HUDEP-2 (cell line): ENCODE results near the gene BAIAP2L2.
"Not testable (repeated sequence)": the region's sequence is repeated elsewhere in the genome, so short reads cannot be mapped to it uniquely, and the experiment has no call there.

ENCODE experiments used
- DNase-seq, 76 experiments: peaks; one replicate each; lab custom pipeline; 2025; ENCODE audit not compliant: unreplicated experiment in 76 of 76; lab: John Stamatoyannopoulos, UW

Gene BAIAP2L2

DNA sequence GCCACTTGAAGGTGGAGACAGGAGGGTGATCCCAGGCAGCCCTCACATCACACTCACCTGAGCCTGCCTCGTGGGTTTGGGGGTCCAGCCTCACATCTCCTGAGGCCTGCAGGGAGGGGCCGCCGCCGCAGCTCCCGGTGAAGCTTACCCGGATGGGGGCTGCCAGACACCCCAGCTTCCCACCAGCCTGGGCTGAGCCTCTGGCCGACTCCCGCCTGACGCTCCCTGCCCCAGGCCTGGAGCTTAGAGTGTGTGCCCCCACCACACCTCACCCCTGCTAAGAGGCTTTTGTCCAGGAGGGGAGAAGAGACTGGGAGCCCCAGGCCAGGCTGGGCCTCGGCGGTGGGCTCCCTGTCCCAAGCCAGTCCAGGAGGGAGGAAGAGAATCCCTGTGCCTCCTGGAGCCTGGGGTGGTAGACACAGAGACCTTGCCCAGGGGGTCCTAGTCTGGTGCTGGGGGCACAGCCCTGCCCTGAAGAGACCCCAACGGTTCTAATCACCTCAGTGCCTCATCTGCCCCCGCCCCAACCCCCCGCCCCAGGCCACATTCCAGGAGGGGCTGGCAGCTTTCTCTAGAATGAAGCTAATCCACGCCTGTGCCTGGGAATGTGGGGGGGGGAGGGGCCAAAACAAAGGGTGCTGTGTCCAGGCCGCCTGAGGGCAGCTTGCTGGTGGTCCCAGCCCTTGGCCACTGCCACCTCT lies 26.4 kb downstream of the BAIAP2L2 start, which contains the start of gene SLC16A8:
SLC16A8 (minus strand) TSS at position 254 of the 701 bp plus-strand sequence. CDS start 1,311 bp downstream, outside the sequence.
- DNase-seq, result no peak

DNA sequence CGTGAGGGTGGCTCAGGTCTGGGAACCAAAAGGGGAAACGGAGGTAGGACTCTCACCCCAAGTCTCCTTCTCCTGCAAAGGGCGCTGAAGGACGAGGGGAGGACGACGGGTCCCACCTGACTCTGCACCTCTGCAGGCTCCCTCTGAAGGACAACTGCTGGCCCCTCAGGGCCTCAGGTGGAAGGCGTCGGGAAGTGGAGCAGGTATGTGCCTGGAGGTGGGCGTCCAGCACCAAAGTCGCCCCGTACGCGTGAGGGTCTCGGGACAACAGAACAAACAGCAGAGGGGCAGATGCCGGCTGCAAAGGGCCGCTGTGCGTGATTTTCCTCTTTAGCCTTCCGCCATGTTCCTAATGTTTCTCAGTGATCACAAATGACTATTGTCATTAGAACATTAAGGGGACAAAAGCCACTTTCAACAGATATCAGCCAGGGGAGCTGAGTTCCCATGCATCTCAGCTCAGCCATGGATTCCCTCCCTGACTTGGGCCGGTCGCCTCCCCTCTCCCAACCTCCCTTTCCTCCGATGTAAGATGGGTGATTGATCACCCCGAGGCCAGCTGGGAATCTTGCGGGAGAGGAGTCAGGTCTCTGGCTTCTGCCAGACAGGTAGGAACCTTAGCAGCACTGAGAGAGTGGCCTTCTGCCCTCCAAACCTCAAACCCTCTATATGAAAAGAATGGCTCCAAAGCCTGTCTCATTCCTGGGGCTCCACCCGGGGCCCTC lies 27.3 kb downstream of the BAIAP2L2 start:
- DNase-seq, result no peak

DNA sequence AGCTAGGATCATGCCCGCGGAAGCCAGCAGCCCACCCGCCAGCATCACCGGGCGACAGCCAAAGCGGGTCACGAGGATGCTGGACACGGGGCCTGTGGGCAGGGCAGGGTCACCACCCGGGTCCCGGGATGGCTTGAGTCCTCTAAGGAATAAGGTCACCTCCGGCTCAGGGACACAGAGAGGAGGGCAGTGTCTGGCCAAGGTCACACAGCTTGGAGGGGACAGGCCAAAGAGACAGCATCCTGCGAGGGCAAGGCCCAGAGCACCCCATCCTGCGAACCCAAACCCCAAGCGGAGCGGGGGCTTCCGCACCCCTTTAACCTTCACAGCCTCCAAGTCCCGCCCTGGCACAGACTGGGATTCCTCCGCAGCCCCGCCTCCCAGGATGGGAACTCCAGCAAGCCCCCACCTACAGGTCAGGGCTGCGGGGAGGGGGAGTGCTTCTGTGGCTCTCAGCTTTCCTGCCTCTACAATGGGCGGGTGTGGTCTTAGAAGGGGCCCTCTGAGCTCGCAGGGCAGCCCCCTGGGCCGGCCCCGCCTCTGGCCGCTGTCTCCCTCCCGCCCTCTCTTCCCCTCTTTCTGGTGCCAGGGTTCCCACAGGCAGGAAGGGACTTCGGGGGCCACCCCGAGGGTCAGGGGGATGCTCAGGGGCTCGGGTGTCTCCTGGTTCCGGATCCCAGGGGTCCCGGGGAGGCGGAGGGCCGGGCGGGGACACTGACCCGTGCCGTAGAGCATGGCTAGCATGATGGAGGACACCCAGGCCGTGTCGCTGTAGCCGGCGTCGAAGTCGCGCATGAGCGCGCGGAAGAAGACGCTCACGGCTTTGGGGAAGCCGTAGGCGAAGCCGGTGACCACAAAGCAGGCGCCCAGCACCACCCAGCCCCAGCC lies 28.3 kb downstream of the BAIAP2L2 start:
- DNase-seq, result no peak

DNA sequence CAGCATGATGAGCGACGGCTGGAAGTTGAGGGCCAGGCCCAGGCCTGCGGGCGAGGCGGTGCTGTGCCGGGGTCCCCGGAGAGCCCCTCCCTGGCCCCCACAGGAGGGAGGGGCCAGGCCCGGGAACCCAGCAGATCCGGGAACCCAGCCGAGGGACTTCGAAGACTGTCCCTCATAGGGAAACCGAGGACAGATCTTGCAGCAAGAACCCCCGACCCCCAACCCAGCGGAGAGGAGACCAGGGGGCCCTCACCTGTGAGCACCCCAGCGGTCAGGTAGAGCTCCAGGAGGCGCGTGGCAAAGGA lies 28.9 kb downstream of the BAIAP2L2 start:
- no peak for DNase-seq

DNA sequence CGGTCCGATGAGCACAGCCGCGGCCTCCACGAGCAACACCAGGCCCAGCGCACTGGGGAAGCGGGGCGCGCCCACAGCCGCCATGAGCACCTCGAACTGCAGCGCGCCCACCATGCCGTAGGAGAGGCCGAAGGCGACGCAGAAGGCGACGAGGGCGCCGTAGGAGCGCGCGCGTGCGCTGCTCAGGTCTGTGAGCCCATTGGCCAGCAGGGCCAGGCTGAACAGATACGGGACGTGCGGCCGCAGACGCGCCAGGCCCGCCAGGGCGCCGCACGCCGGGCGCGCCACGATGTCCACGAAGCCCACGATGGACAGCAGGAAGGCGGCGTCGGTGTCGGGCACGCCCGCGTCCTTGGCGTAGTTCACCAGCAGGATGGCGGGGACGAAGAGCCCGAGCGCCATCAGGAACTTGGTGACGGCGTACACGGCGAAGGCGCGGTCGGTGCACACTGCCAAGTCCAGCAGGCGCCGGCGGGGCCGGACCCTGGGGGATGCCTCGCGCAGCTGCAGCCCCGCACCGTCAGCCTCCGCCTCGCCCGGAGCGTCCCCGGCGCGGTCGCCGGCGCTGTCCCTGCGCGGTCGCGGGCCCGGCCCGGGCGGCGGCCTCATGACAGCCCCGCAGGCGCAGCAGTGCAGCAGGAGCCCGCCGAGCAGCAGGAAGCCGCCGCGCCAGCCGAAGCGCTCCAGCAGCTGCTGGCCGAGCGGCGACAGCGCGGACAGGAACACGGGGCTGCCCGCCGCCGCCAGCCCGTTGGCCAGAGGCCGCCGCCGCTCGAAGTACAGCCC lies 29.4 kb downstream of the BAIAP2L2 start:
- peak in 29 of 76 experiments; percentile 7 to 54 (median 26) for DNase-seq

DNA sequence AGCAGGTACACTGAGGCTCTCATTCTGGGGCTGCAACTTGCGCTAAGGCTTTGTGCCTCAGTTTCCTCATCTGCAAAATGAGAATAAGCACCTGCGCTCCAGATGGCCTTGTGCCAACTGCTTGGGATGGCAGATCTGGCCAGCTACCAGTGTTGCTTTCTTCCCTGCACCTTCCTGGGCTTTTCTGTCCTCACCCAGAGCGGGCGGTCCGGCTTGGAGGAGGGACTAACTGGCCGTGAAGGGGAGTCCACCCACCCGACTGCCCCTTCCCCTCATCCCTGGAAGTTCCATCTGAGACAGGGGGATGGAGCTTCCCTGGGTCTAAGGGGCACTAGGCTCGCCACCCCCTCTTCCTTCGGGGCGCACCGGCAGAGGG lies 30.0 kb downstream of the BAIAP2L2 start:
- DNase-seq, result no peak

DNA sequence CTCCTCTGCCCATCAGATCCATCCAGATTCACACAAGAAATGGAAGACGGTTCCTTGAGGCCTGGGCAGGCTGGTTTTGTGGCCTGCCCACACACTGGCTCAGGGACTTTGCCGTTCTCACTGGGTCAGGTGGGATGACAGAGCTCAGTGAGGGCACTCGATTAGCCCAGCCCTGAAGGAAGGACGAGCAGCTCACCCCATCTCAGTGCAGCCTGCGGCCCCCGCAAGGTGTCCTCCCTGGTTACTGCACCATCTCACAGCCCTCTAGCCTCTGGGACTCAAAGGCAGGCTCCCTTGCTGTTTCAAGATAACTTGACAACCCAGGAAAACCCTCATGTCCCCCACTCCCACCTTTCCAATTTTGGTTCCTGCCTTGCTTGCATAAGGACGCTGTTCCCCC lies 30.7 kb downstream of the BAIAP2L2 start:
- no peak for DNase-seq

DNA sequence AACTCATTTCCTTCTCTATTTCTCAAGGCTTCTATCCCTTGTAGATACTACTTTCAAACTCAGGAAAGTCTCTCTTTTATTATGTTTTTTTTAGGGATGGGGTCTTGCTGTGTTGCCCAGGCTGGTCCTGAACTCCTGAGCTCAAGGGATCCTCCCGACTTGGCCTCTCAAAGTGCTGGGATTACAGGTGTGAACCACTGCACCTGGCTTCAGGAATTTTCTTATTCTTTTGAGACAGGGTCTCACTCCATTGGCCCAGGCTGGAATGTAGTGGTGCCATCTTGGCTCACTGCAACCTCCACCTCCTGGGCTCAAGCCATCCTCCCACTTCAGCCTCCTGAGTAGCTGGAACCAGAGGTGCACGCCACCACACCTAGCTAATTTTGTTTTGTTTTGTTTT lies 31.3 kb downstream of the BAIAP2L2 start:
- not testable (repeated sequence) for DNase-seq

DNA sequence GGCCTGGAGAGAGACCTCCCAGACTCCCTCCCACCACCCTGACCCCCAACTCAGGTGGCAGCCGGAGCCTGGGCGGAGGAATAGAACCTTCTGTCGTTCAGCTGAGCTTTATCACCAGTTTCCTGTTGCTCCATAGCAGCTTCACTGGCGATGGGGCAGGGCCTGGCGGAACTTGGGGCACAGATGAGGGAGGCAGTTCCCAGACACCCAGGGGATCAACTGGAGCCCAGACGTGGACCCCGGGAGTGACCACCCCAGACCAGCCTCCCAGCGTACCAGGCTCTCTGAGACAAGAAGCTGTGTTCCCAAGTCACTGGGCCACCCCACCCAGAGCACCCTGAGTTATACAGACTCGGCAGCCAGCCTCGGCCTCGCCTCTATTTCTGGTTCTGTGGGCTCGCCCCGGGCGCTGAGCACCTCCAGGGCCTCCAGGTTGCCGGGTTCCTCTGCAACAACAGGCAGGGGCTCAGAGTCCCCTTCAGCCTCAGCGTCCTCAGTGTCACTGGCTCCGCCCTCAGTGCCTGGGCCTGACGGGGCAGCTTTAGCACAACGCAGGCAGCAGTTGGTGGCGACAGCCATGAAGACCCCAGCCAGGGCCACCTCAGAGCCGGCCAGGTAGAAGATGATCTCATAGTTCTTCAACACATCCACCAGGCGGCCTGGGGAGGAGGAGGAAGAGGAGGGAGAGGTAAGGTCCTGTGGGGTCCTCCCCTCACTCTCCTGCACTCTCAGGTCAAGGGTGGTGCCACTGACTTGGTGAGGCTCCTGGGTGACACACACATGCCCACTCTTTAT lies 32.2 kb downstream of the BAIAP2L2 start:
- no peak for DNase-seq

DNA sequence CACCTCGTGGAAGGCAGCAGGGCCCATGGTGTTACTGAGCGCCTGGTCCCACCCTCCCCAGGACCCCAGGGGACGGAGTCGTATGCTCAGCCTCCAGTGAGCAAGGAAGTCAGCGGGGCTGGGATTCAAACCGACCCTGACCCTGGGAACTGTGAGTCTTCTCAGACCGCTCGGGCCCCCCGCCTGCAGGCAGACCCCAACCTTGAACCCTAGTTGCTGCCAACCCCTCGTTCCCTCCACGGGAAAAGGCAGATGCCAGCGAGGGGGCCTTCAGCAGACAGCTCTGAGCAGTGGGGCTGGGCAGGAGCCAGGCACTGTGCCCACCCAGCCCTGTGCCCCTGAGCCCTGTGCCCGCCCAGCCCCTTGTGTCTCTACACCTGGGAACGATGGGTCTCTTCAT lies 32.9 kb downstream of the BAIAP2L2 start:
- no peak for DNase-seq

DNA sequence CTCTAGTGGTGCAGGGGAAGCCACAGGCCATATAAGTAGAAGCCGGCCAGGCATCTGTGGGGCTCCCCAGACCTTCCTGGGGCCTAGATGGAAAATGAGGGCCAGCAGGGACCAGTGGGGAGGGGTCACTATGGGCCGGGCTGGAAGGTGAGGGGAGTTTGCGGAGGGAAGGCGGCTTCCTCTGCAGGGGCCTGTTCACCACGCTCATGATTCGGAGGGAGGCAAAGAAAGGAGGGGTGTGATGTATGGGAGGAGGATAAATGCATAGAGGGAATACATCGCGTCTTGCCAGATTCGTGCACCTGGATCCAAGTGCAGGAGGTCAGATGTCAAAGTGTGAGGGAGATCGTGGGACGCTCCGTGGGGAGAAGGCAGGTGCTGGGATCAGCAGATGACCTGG lies 33.4 kb downstream of the BAIAP2L2 start:
- DNase-seq, result no peak

DNA sequence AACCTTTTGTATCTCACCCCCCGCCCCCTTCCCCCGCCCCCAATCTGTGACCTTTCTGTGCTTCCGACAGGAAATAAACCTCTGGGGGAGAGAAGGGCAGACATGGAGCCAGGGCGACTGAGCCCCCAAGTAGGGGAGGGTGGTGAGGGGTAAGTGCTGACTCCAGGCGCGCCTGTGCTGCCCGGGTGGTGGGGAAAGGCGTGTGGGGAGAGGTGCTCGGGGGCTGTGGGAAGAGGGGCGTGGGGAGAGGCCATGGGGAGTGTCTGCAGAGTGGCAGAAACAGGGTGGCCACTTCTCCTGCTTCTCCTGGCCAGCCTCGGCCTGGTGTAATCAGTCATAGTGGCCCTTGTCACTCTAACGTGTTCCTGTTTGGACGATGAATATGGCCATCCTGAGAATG lies 34.5 kb downstream of the BAIAP2L2 start:
- no peak for DNase-seq

DNA sequence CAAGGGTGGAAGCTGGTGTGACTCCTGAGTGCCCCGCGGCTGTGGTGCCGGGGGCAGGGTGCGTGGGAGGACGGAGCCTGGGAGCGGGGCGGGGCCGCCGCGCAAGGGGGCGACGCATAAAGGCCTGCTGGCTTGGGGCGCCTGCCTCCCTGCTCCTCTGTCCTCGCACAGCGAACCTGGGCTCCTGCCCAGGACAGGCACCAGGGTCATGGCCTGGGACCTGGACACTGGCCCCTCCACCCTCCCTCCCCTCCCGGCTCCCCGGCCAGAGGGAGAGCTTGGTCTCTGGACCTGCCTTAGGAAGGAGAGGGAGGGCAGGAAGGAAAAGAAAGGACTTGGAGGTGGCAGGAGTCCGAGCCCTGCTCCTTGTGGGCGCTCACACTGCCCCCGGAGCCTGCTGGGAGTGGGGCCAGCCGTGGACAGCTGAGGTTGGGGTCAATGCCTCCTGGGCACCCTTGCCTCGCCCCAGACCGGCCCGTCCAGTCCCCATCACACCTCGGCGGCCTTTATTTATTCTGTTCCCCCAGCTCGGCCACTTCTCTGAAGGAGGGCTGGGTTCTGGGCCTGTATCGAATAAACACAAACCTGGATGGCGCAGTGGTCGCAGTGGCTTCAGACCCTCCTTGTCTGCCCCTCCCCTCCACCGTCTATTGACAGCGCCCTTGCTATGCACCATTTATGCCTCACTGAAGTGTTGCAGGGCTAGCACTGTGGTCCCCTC lies 35.2 kb downstream of the BAIAP2L2 start:
- no peak for DNase-seq

DNA sequence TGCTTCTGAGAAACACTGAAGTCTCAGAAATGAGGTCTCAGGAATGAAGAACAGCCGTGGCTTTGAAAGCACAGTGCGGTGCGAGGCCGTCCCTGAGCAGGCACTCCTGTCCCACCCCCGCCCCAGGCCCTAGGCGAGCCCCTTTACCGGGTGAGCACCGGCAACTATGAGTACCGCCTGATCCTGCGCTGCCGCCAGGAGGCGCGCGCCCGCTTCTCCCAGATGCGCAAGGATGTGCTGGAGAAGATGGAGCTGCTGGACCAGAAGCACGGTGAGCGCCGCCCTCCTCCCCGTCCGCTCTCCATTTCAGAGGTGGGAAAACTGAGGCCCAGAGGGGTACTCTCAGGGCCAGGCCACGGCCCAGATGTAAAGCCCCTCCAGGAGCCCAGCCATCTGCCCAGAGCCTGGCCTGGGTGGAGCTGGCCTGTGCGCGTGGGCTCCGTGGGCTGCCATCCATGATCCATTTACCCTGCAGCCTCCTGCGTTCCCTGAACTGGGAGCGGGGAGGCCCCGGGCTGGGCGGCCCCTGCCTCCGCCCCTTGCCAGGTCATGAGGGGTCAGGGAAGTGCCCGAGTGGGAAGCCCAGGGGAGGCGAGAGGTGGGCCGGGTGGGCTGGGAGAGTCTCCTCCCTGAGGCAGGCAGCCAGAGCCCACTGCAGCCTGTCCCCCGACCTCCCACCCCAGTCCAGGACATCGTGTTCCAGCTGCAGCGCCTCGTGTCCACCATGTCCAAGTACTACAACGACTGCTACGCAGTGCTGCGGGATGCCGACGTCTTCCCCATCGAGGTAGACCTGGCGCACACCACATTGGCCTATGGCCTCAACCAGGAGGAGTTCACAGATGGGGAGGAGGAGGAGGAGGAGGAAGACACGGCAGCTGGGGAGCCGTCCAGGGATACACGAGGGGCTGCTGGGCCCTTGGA lies 36.0 kb downstream of the BAIAP2L2 start:
- no peak for DNase-seq

DNA sequence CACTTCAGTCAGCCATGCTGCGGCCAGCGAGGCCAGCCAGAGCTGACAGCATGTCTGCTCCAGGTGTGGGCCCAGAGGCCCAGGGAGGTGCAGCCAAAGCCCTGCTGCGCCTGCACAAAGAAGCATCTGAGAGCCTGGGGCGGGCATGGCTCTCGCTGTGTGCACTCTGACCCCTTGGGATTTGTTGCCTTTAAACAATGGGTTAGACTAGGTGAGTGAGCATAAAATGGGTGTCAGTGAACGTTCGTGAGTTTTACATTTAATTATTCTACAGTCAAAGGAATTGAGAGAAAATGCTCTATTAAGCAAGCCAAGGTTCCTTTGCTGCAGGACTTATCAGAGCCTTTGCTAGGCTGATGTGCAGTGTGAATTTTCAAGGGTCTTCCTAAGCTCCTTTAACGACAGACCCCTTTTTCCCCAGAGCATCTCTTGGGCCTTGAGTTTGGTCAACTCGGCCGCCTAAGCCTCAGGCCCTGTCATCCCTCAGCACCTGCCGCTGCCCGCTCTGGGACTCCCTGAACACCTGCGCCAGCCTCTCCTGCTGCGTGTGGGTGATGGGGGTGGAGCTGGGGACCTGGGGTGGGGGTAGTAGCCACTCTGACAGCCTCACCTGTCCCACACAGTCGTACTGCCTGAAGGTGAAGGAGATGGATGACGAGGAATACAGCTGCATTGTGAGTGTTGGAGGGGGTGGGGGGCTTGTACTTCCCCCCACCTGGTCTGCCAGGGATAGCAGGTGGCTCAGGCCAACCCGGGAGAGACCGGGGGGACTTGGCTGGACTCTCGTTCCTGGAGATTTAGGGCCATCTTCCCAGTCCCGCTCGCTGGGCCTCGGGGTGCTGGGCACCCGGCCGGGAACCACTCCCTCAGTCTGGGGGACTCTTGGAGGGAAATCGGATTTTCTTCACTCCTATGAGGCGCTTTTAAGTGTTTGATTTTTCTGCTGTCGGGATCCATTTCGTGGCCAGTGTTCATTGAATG lies 37.0 kb downstream of the BAIAP2L2 start:
- no peak for DNase-seq

DNA sequence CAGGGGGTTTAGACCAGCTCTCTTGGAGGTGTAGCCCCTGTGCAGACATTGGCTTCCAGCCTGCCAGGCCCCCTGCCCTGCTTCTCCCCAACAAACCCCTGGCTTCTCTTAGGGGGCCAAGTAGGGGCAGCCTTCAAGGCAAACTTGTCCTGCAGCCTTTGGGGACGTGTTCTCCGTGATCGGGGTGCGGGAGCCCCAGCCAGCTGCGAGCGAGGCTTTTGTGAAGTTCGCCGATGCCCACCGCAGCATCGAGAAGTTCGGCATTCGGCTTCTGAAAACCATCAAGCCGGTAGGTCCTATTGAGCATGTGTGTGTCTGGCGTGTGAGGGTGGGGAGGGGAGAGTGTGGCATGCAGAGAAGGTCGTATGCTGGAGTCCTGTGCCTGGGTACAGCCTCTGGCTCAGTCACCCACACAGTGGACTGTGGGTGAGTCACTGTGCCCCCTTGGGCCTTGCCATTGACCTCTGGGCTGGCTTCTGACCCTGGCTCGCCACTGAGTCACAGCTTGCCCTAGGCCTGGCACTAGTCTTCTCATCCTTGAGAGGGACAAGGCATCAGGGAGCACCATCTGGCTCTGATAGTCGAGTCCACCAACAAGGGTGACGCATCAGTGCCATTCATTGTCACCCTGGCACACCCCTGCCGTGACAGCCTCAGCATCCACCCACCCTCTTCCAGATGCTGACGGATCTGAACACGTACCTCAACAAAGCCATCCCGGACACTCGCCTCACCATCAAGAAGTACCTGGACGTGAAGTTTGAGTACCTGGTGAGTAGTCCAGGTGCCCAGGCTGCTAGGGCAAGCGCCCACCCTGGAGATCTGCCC lies 37.9 kb downstream of the BAIAP2L2 start:
- no peak for DNase-seq
